B cell (primary cell): ENCODE data around the gene PCDHGC4. TPM values are rescaled to one million over a fixed set of nuclear protein-coding genes. Genes with fewer than 3 reads are reported as not detected.

Experiments used
- ATAC-seq: fragments of 200-7000 bp; cut with Tn5 transposase; one replicate; pipeline ENCODE4 v1.10.0; 2021; ENCODE audit warnings: low read depth, mild to moderate bottlenecking, moderate number of reproducible peaks, moderate library complexity
- CTCF ChIA-PET: fragments of 350-600 bp; sonication (Branson Sonifier 250); formaldehyde crosslinking; loops from one replicate; lab custom pipeline; 2021; ENCODE audit warnings: antibody characterized with exemption, inconsistent platforms; lab: Charles Lee
- POLR2A ChIA-PET: fragments of 350-600 bp; sonication (Branson Sonifier 250); formaldehyde crosslinking; loops from one replicate; lab custom pipeline; 2021; ENCODE audit warnings: antibody characterized with exemption; lab: Charles Lee
- DNase-seq: peaks from one replicate; pipeline ENCODE4 v3.0.0; 2013
- H2AFZ ChIP-seq: 2 replicates; pipeline ENCODE4 v1.6.1; 2012; ENCODE audit warnings: mild to moderate bottlenecking, low read depth, low read length; ENCODE audit not compliant: insufficient read depth, poor library complexity, severe bottlenecking
- H3K27ac ChIP-seq, 2 donors: 1 replicate in 1 of 2; 2 replicates in 1 of 2; pipeline ENCODE4 v1.5.1; 2012 to 2013; ENCODE audit warnings: low read length in 2 of 2, mild to moderate bottlenecking in 2 of 2, moderate library complexity in 1 of 2
- H3K27me3 ChIP-seq, 4 experiments: fragments of 200-600 bp in 1 of 4; sonication (generic) in 1 of 4; replicated peaks in 1 of 4; 1 replicate in 2 of 4; 2 replicates in 2 of 4; pipeline versions ENCODE4 v1.6.1 to v1.7.0; 2013 to 2016; ENCODE audit warnings: low read length in 3 of 4, mild to moderate bottlenecking in 2 of 4, mixed read lengths in 1 of 4, moderate library complexity in 1 of 4; ENCODE audit not compliant: insufficient read depth in 4 of 4, control insufficient read depth in 3 of 4; ENCODE audit errors: control extremely low read depth in 1 of 4
- H3K36me3 ChIP-seq, 2 experiments: replicated peaks in 1 of 2; 1 replicate in 1 of 2; 2 replicates in 1 of 2; pipeline versions ENCODE4 v1.6.1 to v1.7.1; 2013; ENCODE audit warnings: low read length in 1 of 2; ENCODE audit not compliant: insufficient read depth in 2 of 2, control insufficient read depth in 1 of 2; ENCODE audit errors: control extremely low read depth in 1 of 2, extremely low read depth in 1 of 2
- H3K4me1 ChIP-seq, 2 donors: fragments of 200-600 bp in 1 of 2; sonication (generic) in 1 of 2; 1 replicate in 1 of 2; 2 replicates in 1 of 2; pipeline versions ENCODE4 v1.5.1 to v1.6.1; 2013 to 2017; ENCODE audit warnings: low read length in 2 of 2; ENCODE audit not compliant: control insufficient read depth in 2 of 2, insufficient read depth in 2 of 2
- H3K4me2 ChIP-seq: replicated peaks from 2 replicates; pipeline ENCODE3; 2012; ENCODE audit warnings: mild to moderate bottlenecking, low read depth, low read length; ENCODE audit not compliant: poor library complexity, severe bottlenecking
- H3K4me3 ChIP-seq, 5 experiments: fragments of 200-600 bp in 1 of 5; sonication (generic) in 1 of 5; 1 replicate in 3 of 5; 2 replicates in 2 of 5; pipeline versions ENCODE4 v1.5.1 to v1.7.0; 2011 to 2016; ENCODE audit warnings: low read length in 4 of 5, mild to moderate bottlenecking in 4 of 5, low read depth in 2 of 5, control low read depth in 1 of 5, moderate library complexity in 1 of 5; ENCODE audit not compliant: insufficient read depth in 1 of 5; ENCODE audit errors: control extremely low read depth in 1 of 5, extremely low read depth in 1 of 5
- H3K79me2 ChIP-seq: fragments of 200-600 bp; sonication (generic); one replicate; pipeline ENCODE4 v1.6.0; 2016; ENCODE audit warnings: low read length; ENCODE audit not compliant: control insufficient read depth, insufficient read depth
- H3K9ac ChIP-seq: fragments of 200-600 bp; sonication (generic); 2 replicates; pipeline ENCODE4 v1.6.1; 2017; ENCODE audit warnings: mild to moderate bottlenecking, low read length, moderate library complexity
- H3K9me3 ChIP-seq, 3 donors: one replicate each; pipeline versions ENCODE4 v1.6.1 to v1.7.1; 2013; ENCODE audit warnings: low read length in 2 of 3; ENCODE audit not compliant: control insufficient read depth in 2 of 3, insufficient read depth in 1 of 3; ENCODE audit errors: control extremely low read depth in 1 of 3
- H4K20me1 ChIP-seq: 2 replicates; pipeline ENCODE4 v1.6.0; 2012; ENCODE audit warnings: mild to moderate bottlenecking, low read length; ENCODE audit not compliant: insufficient read depth, control insufficient read depth, poor library complexity, severe bottlenecking
- H3K27ac Mint-ChIP-seq: one replicate; pipeline ENCODE4 v1.8.0; 2021; ENCODE audit warnings: mixed read lengths
- H3K27me3 Mint-ChIP-seq: one replicate; pipeline ENCODE4 v1.8.0; 2021; ENCODE audit warnings: mixed read lengths
- H3K4me1 Mint-ChIP-seq: one replicate; pipeline ENCODE4 v1.8.0; 2021; ENCODE audit warnings: mixed read lengths
- H3K4me3 Mint-ChIP-seq: one replicate; pipeline ENCODE4 v1.8.0; 2021; ENCODE audit warnings: mixed read lengths
- H3K9me3 Mint-ChIP-seq: one replicate; pipeline ENCODE4 v1.8.0; 2022; ENCODE audit warnings: mixed read lengths; ENCODE audit not compliant: insufficient read depth
- EZH2 ChIP-seq: IDR thresholded peaks from 2 replicates; pipeline ENCODE4 v1.6.1; 2012; ENCODE audit warnings: borderline replicate concordance, low read depth, mild to moderate bottlenecking, moderate library complexity, low read length; ENCODE audit not compliant: insufficient read depth, poor library complexity, severe bottlenecking
- WGBS: methylation state at CpG from one replicate; pipeline ENCODE4 v1.1.5; 2013; ENCODE audit warnings: missing lambda C conversion rate; ENCODE audit not compliant: insufficient coverage; 5-methylcytosine and 5-hydroxymethylcytosine counted together
- intact Hi-C: fragments of 100-400 bp; cut with micrococcal nuclease; formaldehyde crosslinking; loops from one replicate; pipeline ENCODE4 v1.10.0; 2022
- polyA plus RNA-seq: library from polyadenylated mRNA; depleted of rRNA; stranded (reverse); fragments of >200 nt; gene quantifications from 2 replicates; pipeline ENCODE4 v1.2.3, GENCODE V29; 2012
- total RNA-seq, 2 donors: library from RNA; stranded (reverse); fragments of 120-200 nt in 1 of 2; gene quantifications; 1 replicate in 1 of 2; 2 replicates in 1 of 2; pipeline versions ENCODE4 v1.2.3 to v1.2.4, GENCODE V29; 2013 to 2022
- TF ChIP-seq, protein P1 (sequence below): fragments of 200-600 bp; IDR thresholded peaks from one replicate; pipeline ENCODE4 v1.8.0; 2022; ENCODE audit warnings: antibody characterized with exemption, mild to moderate bottlenecking

Gene PCDHGC4
- total and polyA plus RNA-seq, 2 donors (not counting 1 experiment from before 2014, with no cell fraction given): 0.09 to 0.42 TPM

DNA sequence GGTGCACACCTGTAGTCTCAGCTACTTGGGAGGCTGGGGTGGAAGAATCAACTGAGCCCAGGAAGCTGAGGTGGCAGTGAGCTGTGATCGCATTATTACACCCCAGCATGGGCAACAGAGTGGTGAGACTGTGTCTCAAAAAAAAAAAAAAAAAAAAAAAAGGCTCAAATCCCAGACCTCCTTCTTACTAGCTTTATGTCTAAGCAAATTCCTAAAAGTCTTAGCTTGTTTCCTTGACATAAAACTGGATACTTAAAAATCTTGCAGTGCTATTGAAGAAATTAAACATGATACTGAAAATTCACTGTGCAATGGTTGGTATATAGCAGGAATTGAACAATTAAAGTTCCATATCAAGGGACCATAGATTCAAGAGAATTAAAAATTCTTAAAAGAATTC is 49.1 kb downstream of the PCDHGC4 start:
- H3K4me2 ChIP-seq: no peak overlapping the region
- intact Hi-C loops: no loop called here
- WGBS: no CpG with 5 or more reads among the region's 1 CpG
- ChIA-PET POLR2A (interaction anchor here (0.6 kb wide), 1 partner anchor 69 kb away, joined by 4 read pairs; no protein-coding TSS in a partner anchor), CTCF (interaction anchor here (0.6 to 4.8 kb wide), 6 partner anchors 9 to 58 kb away, joined by 3 to 23 read pairs (median 4); no protein-coding TSS in a partner anchor)
- H3K27ac Mint-ChIP-seq: no peak overlapping the region
- no peaks in the 10 kb centered on the region for H3K9me3 Mint-ChIP-seq
- no peaks in the 10 kb centered on the region for H3K9me3 ChIP-seq
- DNase-seq: no peak
- no peaks in the 10 kb centered on the region for H3K4me1 Mint-ChIP-seq
- no peak for TF ChIP-seq EZH2
- TF ChIP-seq, protein P1, sequence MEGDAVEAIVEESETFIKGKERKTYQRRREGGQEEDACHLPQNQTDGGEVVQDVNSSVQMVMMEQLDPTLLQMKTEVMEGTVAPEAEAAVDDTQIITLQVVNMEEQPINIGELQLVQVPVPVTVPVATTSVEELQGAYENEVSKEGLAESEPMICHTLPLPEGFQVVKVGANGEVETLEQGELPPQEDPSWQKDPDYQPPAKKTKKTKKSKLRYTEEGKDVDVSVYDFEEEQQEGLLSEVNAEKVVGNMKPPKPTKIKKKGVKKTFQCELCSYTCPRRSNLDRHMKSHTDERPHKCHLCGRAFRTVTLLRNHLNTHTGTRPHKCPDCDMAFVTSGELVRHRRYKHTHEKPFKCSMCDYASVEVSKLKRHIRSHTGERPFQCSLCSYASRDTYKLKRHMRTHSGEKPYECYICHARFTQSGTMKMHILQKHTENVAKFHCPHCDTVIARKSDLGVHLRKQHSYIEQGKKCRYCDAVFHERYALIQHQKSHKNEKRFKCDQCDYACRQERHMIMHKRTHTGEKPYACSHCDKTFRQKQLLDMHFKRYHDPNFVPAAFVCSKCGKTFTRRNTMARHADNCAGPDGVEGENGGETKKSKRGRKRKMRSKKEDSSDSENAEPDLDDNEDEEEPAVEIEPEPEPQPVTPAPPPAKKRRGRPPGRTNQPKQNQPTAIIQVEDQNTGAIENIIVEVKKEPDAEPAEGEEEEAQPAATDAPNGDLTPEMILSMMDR: no peak
- H3K4me1 ChIP-seq: peaks cover 5 to 9% of the 10 kb centered on the region in 2 donors
- ATAC-seq: no peak
- no peaks in the 10 kb centered on the region for H3K27me3 Mint-ChIP-seq
- no peaks in the 10 kb centered on the region for H4K20me1 ChIP-seq
- H3K27ac ChIP-seq: no peak overlapping the region
- peaks cover 3% of the 10 kb centered on the region for H3K79me2 ChIP-seq
- no peak overlapping the region for H3K4me3 Mint-ChIP-seq
- no peak overlapping the region for H2AFZ ChIP-seq
- H3K27me3 ChIP-seq: no peaks in the 10 kb centered on the region
- H3K4me3 ChIP-seq: no peak overlapping the region
- peaks cover 2 to 55% of the 10 kb centered on the region in 2 experiments for H3K36me3 ChIP-seq
- H3K9ac ChIP-seq: no peak overlapping the region

DNA sequence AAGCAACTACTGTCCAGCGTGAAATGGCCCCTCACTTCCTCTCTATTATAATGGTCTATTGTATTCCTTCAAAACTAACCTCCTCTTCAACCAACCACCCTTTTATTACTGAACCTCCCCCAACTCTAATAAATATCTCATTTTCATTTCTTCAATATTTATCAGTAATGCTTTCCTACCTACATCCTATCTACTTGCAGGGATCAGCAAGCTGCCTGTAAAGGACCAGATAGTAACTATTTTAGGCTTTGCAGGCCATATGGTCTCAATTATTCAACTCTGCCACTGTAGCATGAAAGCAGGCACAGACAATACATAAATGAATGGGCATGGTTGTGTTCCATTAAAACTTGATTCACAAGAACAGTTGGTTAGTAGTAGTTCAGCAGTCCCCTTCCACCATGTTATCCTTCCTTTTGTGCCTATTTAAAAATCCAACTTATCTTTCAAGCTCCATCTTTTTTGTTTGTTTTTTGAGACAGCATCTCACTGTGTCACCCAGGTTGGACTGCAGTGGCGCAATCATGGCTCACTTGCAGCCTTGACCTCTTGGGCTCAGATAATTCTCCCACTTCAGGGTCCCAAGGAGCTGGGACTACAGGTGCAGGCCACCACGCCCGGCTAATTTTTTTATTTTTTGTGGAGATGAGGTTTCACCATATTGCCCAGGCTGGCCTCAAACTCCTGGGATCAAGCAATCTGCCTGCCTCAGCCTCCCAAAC is 49.8 kb downstream of the PCDHGC4 start:
- DNase-seq (no peak), ATAC-seq (no peak)
- Mint-ChIP-seq H3K27ac (no peak overlapping the region), H3K9me3 (no peaks in the 10 kb centered on the region), H3K4me3 (no peak overlapping the region), H3K27me3 (no peaks in the 10 kb centered on the region), H3K4me1 (no peaks in the 10 kb centered on the region)
- ChIA-PET CTCF (interaction anchor here (0.6 to 4.8 kb wide), 6 partner anchors 10 to 124 kb away, joined by 3 to 23 read pairs (median 3); no protein-coding TSS in a partner anchor), POLR2A (interaction anchor here (0.6 kb wide), 1 partner anchor 70 kb away, joined by 4 read pairs; no protein-coding TSS in a partner anchor)
- TF ChIP-seq EZH2: no peak
- TF ChIP-seq, protein P1: no peak
- Histone ChIP-seq H3K4me1 (peaks cover 5 to 9% of the 10 kb centered on the region in 2 donors), H3K79me2 (peaks cover 3% of the 10 kb centered on the region), H3K9ac (no peak overlapping the region), H3K4me2 (no peak overlapping the region), H3K36me3 (peaks cover 2 to 47% of the 10 kb centered on the region in 2 experiments), H3K4me3 (no peak overlapping the region), H3K27me3 (no peaks in the 10 kb centered on the region), H3K27ac (no peak overlapping the region), H4K20me1 (no peaks in the 10 kb centered on the region), H3K9me3 (no peaks in the 10 kb centered on the region), H2AFZ (no peak overlapping the region)
- 100% methylated on average over 1 of the region's 4 CpGs for WGBS
- intact Hi-C loops: no loop called here
